CD4-positive, CD25-positive, alpha-beta regulatory T cell (primary cell): ENCODE measurements around the gene MAPK12. TPM values are rescaled to one million over a fixed set of nuclear protein-coding genes. Genes with fewer than 3 reads are reported as not detected.

Experiments used
- ATAC-seq, 2 donors: fragments of 150-1000 bp; cut with Tn5 transposase; one replicate each; pipeline ENCODE4 v1.10.0; 2021; ENCODE audit warnings: low read depth in 2 of 2, moderate number of reproducible peaks in 2 of 2, moderate library complexity in 1 of 2
- DNase-seq, 3 donors: peaks; one replicate each; pipeline versions ENCODE4 v3.0.0 to v3.0.0-alpha.2; 2012 to 2022; ENCODE audit warnings: mixed read lengths in 1 of 3
- H3K27ac ChIP-seq: one replicate; pipeline ENCODE4 v1.7.0; 2013; ENCODE audit warnings: mild to moderate bottlenecking, low read length; ENCODE audit not compliant: insufficient read depth, poor library complexity, severe bottlenecking
- H3K27me3 ChIP-seq: one replicate; pipeline ENCODE4 v1.7.0; 2013; ENCODE audit warnings: low read length; ENCODE audit not compliant: control insufficient read depth, insufficient read depth
- H3K36me3 ChIP-seq: one replicate; pipeline ENCODE4 v1.7.0; 2013; ENCODE audit warnings: mild to moderate bottlenecking, low read length, moderate library complexity; ENCODE audit not compliant: control insufficient read depth, insufficient read depth
- H3K4me1 ChIP-seq: 2 replicates; pipeline ENCODE4 v1.7.0; 2013; ENCODE audit warnings: mild to moderate bottlenecking, low read length; ENCODE audit not compliant: insufficient read depth, control insufficient read depth, poor library complexity, severe bottlenecking
- H3K4me3 ChIP-seq: one replicate; pipeline ENCODE4 v1.7.0; 2013; ENCODE audit warnings: low read depth, mild to moderate bottlenecking, low read length, moderate library complexity
- H3K9me3 ChIP-seq, 2 experiments: 1 replicate in 1 of 2; 2 replicates in 1 of 2; pipeline ENCODE4 v1.7.0; 2013; ENCODE audit warnings: low read length in 2 of 2, mild to moderate bottlenecking in 1 of 2, moderate library complexity in 1 of 2; ENCODE audit not compliant: control insufficient read depth in 2 of 2
- H3K27ac Mint-ChIP-seq, 3 donors: one replicate each; pipeline ENCODE4 v1.8.0; 2020 to 2022; ENCODE audit warnings: mild to moderate bottlenecking in 3 of 3, mixed read lengths in 3 of 3, moderate library complexity in 2 of 3
- H3K27me3 Mint-ChIP-seq: one replicate; pipeline ENCODE4 v1.8.0; 2022; ENCODE audit warnings: mild to moderate bottlenecking, mixed read lengths
- H3K36me3 Mint-ChIP-seq: one replicate; pipeline ENCODE4 v1.8.0; 2020; ENCODE audit warnings: mixed read lengths
- H3K4me1 Mint-ChIP-seq, 4 donors: one replicate each; pipeline ENCODE4 v1.8.0; 2020 to 2022; ENCODE audit warnings: mixed read lengths in 4 of 4, mild to moderate bottlenecking in 1 of 4
- H3K4me3 Mint-ChIP-seq, 4 donors: one replicate each; pipeline ENCODE4 v1.8.0; 2020 to 2022; ENCODE audit warnings: mild to moderate bottlenecking in 4 of 4, mixed read lengths in 4 of 4, moderate library complexity in 3 of 4
- H3K9me3 Mint-ChIP-seq, 7 donors: one replicate each; pipeline ENCODE4 v1.8.0; 2020 to 2022; ENCODE audit warnings: mixed read lengths in 7 of 7, mild to moderate bottlenecking in 3 of 7, moderate library complexity in 2 of 7
- polyA plus RNA-seq, 4 donors: library from polyadenylated mRNA; unstranded; fragments of 300-500 nt; fragmentation: Illumina TruSeq; gene quantifications; one replicate each; pipeline ENCODE4 v1.2.3, GENCODE V29; 2021
- total RNA-seq: library from RNA; stranded (reverse); gene quantifications from one replicate; pipeline ENCODE4 v1.2.3, GENCODE V29; 2022

Gene MAPK12
- total and polyA plus RNA-seq, 5 donors from 2014 or later: 0.03 to 2.0 (median 0.05) TPM; not detected in 2

GRCh38 chr22:50260801-50261614 is 475 bp downstream of the MAPK12 start:
- Histone ChIP-seq H3K27me3 (no peaks in the 10 kb centered on the region), H3K4me1 (peaks cover 12% of the 10 kb centered on the region), H3K27ac (no peak overlapping the region), H3K4me3 (no peak overlapping the region), H3K36me3 (no peaks in the 10 kb centered on the region), H3K9me3 (no peaks in the 10 kb centered on the region)
- DNase-seq (peak in 1 of 3 donors; percentile 48), ATAC-seq (no peak)
- Mint-ChIP-seq H3K9me3 (no peaks in the 10 kb centered on the region), H3K4me3 (no peak overlapping the region), H3K27ac (no peak overlapping the region), H3K36me3 (no peaks in the 10 kb centered on the region), H3K27me3 (peaks cover 31% of the 10 kb centered on the region), H3K4me1 (peaks cover 0 to 10% (median under 1%) of the 10 kb centered on the region in 4 donors)

GRCh38 chr22:50260434-50260800 is 1.1 kb downstream of the MAPK12 start:
- no peaks in the 10 kb centered on the region for H3K27me3 ChIP-seq
- no peak overlapping the region for H3K27ac ChIP-seq
- H3K9me3 ChIP-seq: no peaks in the 10 kb centered on the region
- no peak for ATAC-seq
- DNase-seq: no peak
- Mint-ChIP-seq H3K36me3 (no peaks in the 10 kb centered on the region), H3K27ac (no peak overlapping the region), H3K4me1 (peaks cover 0 to 10% (median under 1%) of the 10 kb centered on the region in 4 donors), H3K9me3 (no peaks in the 10 kb centered on the region), H3K27me3 (peaks cover 30% of the 10 kb centered on the region), H3K4me3 (no peak overlapping the region)
- H3K36me3 ChIP-seq: no peaks in the 10 kb centered on the region
- H3K4me1 ChIP-seq: peaks cover 12% of the 10 kb centered on the region
- no peak overlapping the region for H3K4me3 ChIP-seq

- no peaks in the 10 kb centered on the region for H3K9me3 Mint-ChIP-seq
- H3K4me3 ChIP-seq: no peak overlapping the region
- no peak overlapping the region for H3K27ac Mint-ChIP-seq
- H3K4me1 Mint-ChIP-seq: peaks cover 0 to 7% (median under 1%) of the 10 kb centered on the region in 4 donors
- no peaks in the 10 kb centered on the region for H3K27me3 ChIP-seq
- H3K27me3 Mint-ChIP-seq: peaks cover 24% of the 10 kb centered on the region
- no peaks in the 10 kb centered on the region for H3K36me3 ChIP-seq
- H3K36me3 Mint-ChIP-seq: no peaks in the 10 kb centered on the region
- H3K4me3 Mint-ChIP-seq: no peak overlapping the region
- peaks cover 12% of the 10 kb centered on the region for H3K4me1 ChIP-seq
- no peak for ATAC-seq
- DNase-seq: no peak
- no peaks in the 10 kb centered on the region for H3K9me3 ChIP-seq
- no peak overlapping the region for H3K27ac ChIP-seq
These were observed 2.2 kb downstream of the MAPK12 start for GRCh38 chr22:50259302-50259701.

GRCh38 chr22:50258361-50259292 is 2.9 kb downstream of the MAPK12 start:
- Mint-ChIP-seq H3K36me3 (no peaks in the 10 kb centered on the region), H3K4me3 (peak overlapping the region in 1 of 4 donors; percentile 38), H3K27me3 (peaks cover 24% of the 10 kb centered on the region)

GRCh38 chr22:50257451-50258360 is 3.8 kb downstream of the MAPK12 start:
- peaks cover 0 to 7% (median under 1%) of the 10 kb centered on the region in 4 donors for H3K4me1 Mint-ChIP-seq
- H3K4me3 ChIP-seq: no peak overlapping the region
- no peaks in the 10 kb centered on the region for H3K36me3 ChIP-seq
- peaks cover 19% of the 10 kb centered on the region for H3K27me3 Mint-ChIP-seq
- no peaks in the 10 kb centered on the region for H3K9me3 ChIP-seq
- no peak overlapping the region for H3K27ac Mint-ChIP-seq
- no peak overlapping the region for H3K27ac ChIP-seq
- no peak overlapping the region for H3K4me3 Mint-ChIP-seq
- peaks cover 0 to 1% (median 0%) of the 10 kb centered on the region in 7 donors for H3K9me3 Mint-ChIP-seq
- H3K27me3 ChIP-seq: no peaks in the 10 kb centered on the region
- no peaks in the 10 kb centered on the region for H3K36me3 Mint-ChIP-seq
- ATAC-seq: no peak
- DNase-seq: no peak
- peaks cover 12% of the 10 kb centered on the region for H3K4me1 ChIP-seq

More at GRCh38 chr22:50258361-50259292, 2.9 kb downstream of the MAPK12 start:
- Mint-ChIP-seq H3K9me3 (no peaks in the 10 kb centered on the region), H3K27ac (no peak overlapping the region), H3K4me1 (peaks cover 0 to 7% (median under 1%) of the 10 kb centered on the region in 4 donors)
- DNase-seq (no peak), ATAC-seq (no peak)
- Histone ChIP-seq H3K4me1 (peaks cover 12% of the 10 kb centered on the region), H3K27me3 (no peaks in the 10 kb centered on the region), H3K9me3 (no peaks in the 10 kb centered on the region), H3K27ac (no peak overlapping the region), H3K36me3 (no peaks in the 10 kb centered on the region), H3K4me3 (no peak overlapping the region)

- Mint-ChIP-seq H3K4me3 (no peak overlapping the region), H3K27me3 (peaks cover 12% of the 10 kb centered on the region), H3K9me3 (peaks cover 0 to 1% (median 0%) of the 10 kb centered on the region in 7 donors), H3K4me1 (peaks cover 0 to 4% (median under 1%) of the 10 kb centered on the region in 4 donors), H3K27ac (no peak overlapping the region), H3K36me3 (no peaks in the 10 kb centered on the region)
- no peaks in the 10 kb centered on the region for H3K9me3 ChIP-seq
- peaks cover 10% of the 10 kb centered on the region for H3K4me1 ChIP-seq
- DNase-seq (no peak), ATAC-seq (no peak)
- no peaks in the 10 kb centered on the region for H3K36me3 ChIP-seq
- no peak overlapping the region for H3K27ac ChIP-seq
- no peak overlapping the region for H3K4me3 ChIP-seq
- no peaks in the 10 kb centered on the region for H3K27me3 ChIP-seq
These were observed 4.4 kb downstream of the MAPK12 start for GRCh38 chr22:50257041-50257440.

- Mint-ChIP-seq H3K9me3 (peaks cover 0 to 1% (median 0%) of the 10 kb centered on the region in 7 donors), H3K4me3 (no peak overlapping the region), H3K27ac (no peak overlapping the region), H3K27me3 (peaks cover 11% of the 10 kb centered on the region), H3K4me1 (peaks cover 0 to 5% (median 0%) of the 10 kb centered on the region in 4 donors), H3K36me3 (no peaks in the 10 kb centered on the region)
- ATAC-seq (no peak), DNase-seq (no peak)
- Histone ChIP-seq H3K4me3 (no peak overlapping the region), H3K9me3 (no peaks in the 10 kb centered on the region), H3K27ac (no peak overlapping the region), H3K4me1 (peaks cover 11% of the 10 kb centered on the region), H3K36me3 (no peaks in the 10 kb centered on the region), H3K27me3 (no peaks in the 10 kb centered on the region)
These were observed 5.1 kb downstream of the MAPK12 start for GRCh38 chr22:50256258-50256862.
